GM19467 (cell line): ENCODE results near the gene ALDH18A1.
"Not testable (repeated sequence)": the region's sequence is repeated elsewhere in the genome, so short reads cannot be mapped to it uniquely, and the experiment has no call there.

ENCODE experiments used
- ATAC-seq: cut with Tn5 transposase; IDR thresholded peaks from one replicate; pipeline ENCODE4 v1.9.1; 2021; ENCODE audit warnings: mild to moderate bottlenecking, moderate library complexity; ENCODE audit not compliant: unreplicated experiment

ALDH18A1 gene

DNA sequence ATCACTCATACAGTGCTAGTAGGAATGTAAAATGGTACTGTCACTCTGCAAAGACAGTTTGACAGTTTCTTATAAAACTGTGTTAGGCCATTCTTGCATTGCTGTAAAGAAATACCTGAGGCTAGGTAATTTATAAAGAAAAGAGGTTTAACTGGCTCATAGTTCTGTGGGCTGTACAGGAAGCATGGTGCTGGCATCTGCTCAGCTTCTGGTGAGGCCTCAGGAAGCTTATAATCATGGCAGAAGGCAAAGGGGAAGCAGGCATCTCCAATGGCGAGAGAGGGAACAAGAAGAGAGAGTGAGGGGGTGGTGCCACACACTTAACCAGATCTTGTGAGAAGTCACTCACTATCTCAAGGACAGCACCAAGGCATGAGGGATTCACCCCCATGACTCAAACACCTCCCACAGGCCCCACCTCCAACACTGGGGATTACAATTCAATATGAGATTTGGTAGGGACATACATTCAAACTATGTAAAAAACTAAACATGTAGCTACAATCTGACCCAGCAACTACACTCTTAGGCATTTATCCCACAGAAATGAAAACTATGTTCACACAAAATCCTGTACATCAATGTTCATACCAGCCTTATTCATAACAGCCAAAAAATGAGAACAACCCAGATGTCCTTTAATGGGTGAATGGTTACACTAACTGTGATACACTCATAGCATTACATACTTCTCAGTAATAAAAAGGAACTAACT, 5.0 kb downstream of the ALDH18A1 start:
- no peak for ATAC-seq

GRCh38 chr10:95650232-95650631, 6.3 kb downstream of the ALDH18A1 start:
- ATAC-seq = no peak

- no peak for ATAC-seq
Observed at GRCh38 chr10:95648138-95648537, 8.4 kb downstream of the ALDH18A1 start.

DNA sequence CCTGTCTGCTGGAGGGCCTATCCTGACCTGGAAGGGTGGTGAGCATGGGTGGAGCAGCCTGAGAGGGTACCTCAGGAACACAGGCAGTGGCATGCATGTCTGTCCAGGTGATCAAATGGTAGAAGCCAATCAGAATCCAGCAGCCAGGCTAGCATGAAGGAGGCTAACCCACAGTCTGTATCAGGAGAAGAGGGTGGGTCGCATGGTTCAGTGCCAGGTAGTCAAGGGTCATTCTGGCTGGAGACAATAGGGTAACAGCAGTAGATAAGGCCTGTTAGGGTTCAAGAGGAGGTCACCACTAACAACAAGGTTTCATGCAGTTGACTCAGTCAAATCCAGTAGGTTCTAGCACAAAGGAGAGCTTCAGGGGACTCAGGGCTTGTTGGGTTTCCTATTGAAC, 10.4 kb downstream of the ALDH18A1 start:
- no peak for ATAC-seq

- ATAC-seq = no peak
Observed at GRCh38 chr10:95644901-95645300, 11.6 kb downstream of the ALDH18A1 start.

- ATAC-seq = no peak
Observed at GRCh38 chr10:95640891-95641315, 15.6 kb downstream of the ALDH18A1 start.

DNA sequence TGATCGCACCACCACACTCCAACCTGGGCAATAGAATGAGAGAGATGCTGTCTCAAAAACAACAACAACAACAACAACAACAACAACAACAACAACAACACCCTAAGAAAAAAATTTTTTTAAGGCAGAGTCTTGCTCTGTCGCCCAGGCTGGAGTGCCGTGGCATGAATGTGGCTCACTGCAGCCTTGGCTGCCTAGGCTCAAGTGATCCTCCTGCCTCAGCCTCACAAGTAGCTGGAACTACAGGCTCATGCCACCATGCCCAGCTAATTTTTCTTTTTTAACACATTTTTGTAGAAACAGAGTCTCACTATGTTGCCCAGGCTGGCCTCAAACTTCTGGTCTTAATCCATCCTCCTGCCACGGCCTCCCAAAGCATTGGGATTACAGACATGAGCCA, 18.6 kb downstream of the ALDH18A1 start:
- ATAC-seq = no peak

- no peak for ATAC-seq
Observed at GRCh38 chr10:95637140-95637539, 19.4 kb downstream of the ALDH18A1 start.

DNA sequence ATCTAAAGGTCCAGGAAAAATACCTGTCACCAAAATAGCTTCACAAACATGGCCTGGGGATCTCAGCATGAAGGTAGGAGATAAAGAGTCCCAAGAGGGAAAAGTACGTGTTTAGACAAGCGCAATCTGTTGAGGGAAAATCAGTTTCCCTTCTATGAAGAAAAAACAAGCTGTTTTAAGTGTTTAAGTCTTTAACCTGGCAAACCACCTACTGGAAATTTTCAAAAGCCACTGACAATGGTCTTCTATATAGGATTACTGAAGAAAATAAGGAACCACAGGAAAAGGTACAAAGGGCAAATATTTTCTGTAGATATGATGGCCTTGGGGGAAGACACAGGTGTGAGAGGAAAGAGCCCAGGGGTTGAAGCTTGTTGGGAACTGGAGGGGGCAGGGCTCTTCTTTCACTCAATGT, 21.2 kb downstream of the ALDH18A1 start:
- no peak for ATAC-seq

DNA sequence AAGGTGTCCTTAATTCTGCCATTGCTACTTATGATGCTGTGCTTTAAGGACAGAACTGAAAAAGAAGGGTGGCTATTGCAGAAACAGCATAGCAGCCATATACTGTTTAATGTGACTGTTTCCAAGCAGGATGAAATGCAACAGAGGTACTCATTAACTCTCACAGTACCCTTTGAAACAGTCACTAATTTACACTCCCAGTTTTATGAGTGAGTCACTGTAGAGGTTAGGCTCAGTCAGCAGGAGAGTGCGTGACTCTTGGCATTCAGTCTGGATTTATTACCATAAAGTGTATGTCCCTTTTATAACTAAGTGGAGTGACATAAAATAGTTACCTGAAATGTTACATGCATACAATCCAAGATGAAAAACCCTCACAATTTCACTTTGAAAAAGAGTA, 27.7 kb downstream of the ALDH18A1 start:
- ATAC-seq = no peak

GRCh38 chr10:95626500-95626899, 30.0 kb downstream of the ALDH18A1 start:
- no peak for ATAC-seq

GRCh38 chr10:95620415-95620814, 36.1 kb downstream of the ALDH18A1 start:
- ATAC-seq = not testable (repeated sequence)

- ATAC-seq = no peak
Observed at GRCh38 chr10:95618101-95618500, 38.4 kb downstream of the ALDH18A1 start.

GRCh38 chr10:95616446-95616845, 40.1 kb downstream of the ALDH18A1 start:
- no peak for ATAC-seq

- no peak for ATAC-seq
Observed at GRCh38 chr10:95613330-95613729, 43.2 kb downstream of the ALDH18A1 start.

DNA sequence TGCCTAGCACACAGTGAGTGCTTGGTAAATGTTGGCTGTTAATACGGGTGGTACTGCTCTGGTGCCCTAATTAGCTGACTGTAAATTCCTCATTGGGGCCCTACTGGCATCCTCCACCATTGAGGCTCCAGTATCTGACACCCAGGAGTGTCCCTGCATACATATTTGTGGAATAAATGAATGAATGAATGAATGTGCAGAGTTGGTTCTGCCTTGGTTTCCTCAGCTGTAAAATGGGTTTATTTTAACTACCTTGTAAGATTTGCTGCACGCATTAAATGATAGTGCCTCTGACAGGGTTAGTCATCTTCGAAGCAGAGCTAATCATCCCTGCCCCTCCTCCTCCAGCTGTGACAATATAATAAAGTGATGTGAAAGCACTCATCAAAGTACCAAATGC, 45.8 kb downstream of the ALDH18A1 start:
- ATAC-seq = no peak

DNA sequence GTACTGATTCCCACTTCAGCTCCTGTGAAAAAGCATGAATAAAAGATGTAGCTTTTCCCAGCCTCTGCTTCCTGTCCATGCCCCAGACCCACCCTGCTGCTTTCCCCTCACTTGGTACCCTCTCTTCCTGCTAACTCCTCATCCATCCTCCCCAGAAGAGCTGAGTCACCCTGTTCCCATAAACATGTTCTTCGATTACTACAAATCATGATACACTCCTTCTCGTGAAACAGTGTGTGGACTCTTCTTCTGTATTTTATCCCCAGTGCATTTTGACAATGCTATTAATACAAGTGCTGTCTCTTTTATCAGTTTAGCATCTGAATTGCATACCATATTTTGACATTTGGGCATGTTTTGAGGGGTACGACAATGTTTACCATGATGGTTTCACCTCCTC, 49.6 kb downstream of the ALDH18A1 start:
- ATAC-seq = no peak

- ATAC-seq = no peak
Observed at GRCh38 chr10:95605163-95605562, 51.3 kb downstream of the ALDH18A1 start.

DNA sequence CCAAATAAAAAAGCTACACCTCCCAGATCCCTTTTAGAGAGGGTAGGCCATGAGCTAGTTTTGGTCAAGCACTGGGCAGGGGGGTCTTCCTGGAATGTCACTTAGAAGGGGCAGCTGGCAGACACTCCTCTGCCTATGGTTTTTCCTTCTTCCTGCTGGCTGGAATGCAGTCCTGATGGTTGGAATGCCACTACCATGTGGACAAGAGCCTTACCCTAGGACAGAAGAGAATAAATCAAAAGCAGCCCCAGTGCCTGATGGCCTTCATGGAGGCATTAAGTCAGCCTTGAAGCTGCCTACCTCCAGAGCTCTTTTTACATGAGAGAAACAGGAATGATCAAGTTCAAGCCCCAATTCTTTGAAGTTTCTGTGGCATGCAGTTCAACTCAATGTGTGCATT, 51.9 kb downstream of the ALDH18A1 start:
- ATAC-seq = no peak

DNA sequence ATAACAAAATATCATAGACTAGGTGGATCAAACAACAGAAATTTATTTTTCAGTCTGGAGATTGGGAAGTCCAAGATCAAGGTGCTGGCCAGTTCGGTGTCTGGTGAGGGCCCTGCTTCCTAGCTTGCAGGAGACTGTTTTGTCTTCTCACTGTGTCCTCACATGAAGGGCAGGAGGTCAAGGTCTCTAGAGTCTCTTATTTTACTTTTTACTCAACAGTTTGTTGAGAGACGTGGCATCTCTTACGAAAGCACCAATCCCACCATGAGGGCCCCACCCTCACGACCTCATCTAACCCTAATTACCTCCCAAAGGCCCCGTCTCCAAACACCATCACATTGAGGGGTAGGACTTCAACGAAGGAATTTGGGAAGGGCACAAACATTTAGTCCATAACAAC, 54.1 kb downstream of the ALDH18A1 start:
- no peak for ATAC-seq

DNA sequence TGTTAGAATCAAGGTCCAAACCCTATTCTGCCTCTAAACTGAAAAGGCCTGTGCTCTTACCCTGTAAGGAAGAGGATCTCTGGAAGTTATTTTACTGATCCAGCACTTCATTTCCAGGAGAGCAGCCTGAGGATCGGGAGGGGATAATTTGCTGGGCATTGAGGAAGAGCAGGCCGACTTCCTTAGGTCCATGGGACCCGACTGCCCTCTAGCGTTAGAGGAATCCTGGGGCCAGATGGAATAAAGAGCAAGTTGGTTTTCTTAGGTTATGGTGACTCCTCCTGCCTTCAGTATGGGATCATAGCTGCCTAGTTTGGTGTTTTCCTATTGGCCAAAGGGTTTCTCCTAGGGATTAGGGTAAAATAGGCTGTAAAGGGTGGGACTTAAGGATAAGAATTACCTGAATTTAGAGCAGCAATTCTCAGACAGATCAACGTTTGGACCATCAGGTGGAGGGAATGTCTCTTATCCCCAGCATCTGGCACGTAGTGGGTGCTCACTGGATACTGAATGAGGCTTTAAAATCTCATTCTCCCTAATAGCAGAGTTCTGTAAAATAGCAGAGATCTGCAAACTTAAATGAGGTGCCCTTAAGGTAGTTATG, 55.3 kb downstream of the ALDH18A1 start:
- no peak for ATAC-seq

GRCh38 chr10:95600158-95600557, 56.4 kb downstream of the ALDH18A1 start:
- ATAC-seq = no peak

DNA sequence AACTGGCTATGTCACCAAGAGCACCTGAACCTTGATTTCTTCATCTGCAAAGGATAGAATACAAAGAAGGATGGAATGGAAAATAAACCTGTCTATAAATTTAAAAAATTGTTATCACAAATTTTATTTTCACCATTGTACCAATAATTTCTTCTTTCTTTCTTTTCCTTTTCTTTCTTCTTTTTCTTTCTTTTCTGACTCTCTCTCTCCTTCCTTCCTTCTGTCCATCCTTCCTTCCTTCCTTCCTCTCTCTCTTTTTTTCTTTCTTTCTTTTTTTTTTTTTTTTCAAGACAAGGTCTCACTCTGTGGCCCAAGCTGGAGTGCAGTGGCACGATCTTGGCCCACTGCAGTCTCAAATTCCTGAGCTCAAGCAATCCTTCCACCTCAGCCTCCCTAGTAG, 58.7 kb downstream of the ALDH18A1 start:
- no peak for ATAC-seq
